GM18951 (cell line): ENCODE data around the gene IL17D.
"Not testable (repeated sequence)": the region's sequence is repeated elsewhere in the genome, so short reads cannot be mapped to it uniquely, and the experiment has no call there.

Experiments
- POLR2A ChIP-seq: IDR thresholded peaks from 4 replicates; pipeline ENCODE4 v1.6.1; 2011; ENCODE audit warnings: mild to moderate bottlenecking; ENCODE audit not compliant: insufficient read length, insufficient read depth; ENCODE audit errors: extremely low read depth
- in situ Hi-C: fragments of 300-500 bp; cut with MboI; formaldehyde crosslinking; loops from one replicate; pipeline ENCODE4 v1.12.0; 2022; ENCODE audit warnings: low sequenced_read_pairs, mixed read lengths, inconsistent platforms; ENCODE audit not compliant: unreplicated experiment

The IL17D gene, protein sequence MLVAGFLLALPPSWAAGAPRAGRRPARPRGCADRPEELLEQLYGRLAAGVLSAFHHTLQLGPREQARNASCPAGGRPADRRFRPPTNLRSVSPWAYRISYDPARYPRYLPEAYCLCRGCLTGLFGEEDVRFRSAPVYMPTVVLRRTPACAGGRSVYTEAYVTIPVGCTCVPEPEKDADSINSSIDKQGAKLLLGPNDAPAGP

DNA sequence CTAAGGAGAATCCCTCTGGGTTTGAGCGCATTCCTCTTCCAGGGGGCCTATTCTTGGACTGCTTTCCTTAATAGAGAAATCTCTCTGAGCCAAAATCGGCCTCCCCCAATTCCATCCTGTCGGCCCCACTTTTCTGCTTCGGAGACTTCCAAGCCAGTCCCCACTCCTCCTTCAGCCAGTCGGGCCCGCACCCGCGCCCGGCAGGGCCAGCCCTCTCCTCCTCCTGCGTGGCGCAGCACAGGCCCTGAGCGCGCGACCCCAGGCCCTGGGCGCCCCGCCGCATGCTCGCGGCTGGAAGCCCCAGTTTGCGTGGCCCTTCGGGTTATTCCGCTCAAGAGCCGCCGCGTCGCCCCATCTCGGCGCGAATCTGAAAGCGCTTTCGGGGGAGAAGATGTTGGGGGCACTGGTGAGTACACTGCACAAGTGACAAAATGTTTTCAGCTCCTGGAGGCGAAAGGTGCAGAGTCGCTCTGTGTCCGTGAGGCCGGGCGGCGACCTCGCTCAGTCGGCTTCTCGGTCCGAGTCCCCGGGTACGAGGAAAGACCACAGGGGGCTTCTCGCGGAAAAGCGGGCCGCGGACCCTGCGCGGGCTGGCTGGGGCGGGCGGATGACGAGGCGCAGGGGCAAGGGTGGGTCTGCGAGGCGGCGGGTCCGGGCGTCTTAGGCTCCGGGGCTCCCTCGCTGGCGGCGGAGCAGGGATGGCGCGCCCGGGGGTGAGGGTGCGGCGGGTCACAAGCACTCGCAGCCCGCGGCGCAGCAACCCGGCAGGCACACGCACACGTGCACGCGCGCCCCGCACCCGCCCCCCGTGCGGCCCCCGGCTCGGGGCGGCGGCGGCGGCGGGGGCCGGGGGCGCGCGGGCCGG is at the start of gene IL17D:
Gene IL17D, plus strand, starts transcription at position 785 of the 865 bp plus-strand sequence. CDS start 303 bp downstream, outside the sequence.
- no peak for TF ChIP-seq POLR2A
- in situ Hi-C loops: no loop called here

DNA sequence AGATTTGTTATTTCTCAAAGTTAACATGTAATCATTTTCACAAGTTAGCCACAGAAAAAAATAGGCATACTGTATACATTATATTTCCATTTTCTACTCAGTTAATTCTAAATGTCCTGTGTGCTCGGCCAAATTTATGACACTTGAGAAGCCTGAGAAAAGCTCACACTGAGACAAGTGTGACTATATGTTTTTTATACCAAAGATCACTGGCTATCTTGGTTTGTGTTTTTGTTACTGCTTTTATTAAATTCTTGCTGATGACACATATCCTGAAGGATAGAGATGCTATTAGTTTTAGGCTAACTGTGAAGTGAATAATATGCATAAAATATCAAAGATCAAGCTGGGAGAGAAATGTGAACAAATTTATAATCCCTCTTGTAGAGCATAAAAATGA is 49.3 kb upstream of the IL17D start:
- TF ChIP-seq POLR2A: no peak
- in situ Hi-C loops: no loop called here

DNA sequence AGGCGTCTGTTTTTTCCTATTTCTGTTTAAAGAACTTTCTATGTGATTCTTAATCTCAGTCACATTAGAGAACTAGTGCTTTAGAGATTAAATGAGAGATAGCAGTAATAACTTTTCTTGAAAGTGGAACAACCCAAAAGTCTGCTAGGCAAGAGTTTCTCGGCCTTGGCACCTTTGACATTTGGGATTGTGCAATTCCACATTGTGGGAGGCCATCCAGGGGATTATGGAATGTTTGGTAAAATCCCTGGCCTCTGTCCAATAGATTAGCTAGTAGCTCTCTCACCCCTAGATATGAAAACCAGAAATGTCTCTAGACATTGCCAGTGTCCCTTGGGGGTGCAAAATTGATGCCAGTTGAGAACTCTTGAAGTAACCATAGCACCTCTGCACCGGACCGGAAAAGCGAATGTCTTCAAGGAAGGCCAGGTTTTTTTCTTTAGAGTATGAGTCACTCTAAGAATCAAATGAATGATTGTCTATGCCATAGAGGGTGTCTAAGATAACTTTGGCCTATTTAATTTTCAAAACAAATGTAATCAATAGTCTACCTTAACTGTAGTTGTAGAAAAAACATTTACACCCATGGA is 45.0 kb upstream of the IL17D start:
- TF ChIP-seq POLR2A: no peak
- in situ Hi-C loops: no loop called here

DNA sequence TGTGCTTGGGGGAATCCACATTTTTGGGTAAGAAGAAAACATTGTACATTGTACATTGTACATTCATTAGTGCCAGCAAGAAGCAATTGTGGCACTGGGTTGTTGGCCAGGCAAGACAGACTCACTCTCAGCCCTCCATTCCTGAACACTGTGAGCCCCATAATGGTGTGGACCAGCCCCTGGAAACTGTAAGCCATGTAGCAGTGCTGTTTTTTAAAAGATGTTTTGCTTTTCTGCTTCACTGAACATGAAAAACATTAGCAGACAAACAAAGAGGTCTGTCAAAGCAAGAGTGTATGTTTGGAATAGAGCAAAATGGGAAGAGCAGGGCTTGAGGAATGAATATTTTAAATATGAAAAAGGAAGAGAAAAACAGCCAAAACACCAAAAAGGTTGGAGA is 39.1 kb upstream of the IL17D start:
- no peak for TF ChIP-seq POLR2A
- in situ Hi-C loops: no loop called here

DNA sequence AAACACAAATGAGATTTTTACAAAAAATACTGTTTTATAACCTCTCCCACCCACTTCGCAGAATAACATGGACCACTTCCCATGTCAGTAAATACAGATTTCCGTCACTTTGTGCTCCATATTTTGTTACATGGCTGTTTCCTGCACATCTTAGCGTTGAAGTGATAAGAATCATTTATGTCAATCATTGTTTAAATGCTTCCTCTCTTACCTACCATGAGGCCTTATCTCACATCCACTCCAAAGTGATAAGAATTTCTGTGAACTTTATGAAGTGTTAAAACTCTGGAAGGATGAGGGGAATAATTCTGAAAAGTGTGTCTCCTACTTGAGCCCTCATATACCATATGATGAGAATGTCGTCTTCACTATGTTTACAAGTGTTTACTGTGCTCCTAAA is 36.6 kb upstream of the IL17D start:
- no peak for TF ChIP-seq POLR2A
- in situ Hi-C loops: no loop called here

DNA sequence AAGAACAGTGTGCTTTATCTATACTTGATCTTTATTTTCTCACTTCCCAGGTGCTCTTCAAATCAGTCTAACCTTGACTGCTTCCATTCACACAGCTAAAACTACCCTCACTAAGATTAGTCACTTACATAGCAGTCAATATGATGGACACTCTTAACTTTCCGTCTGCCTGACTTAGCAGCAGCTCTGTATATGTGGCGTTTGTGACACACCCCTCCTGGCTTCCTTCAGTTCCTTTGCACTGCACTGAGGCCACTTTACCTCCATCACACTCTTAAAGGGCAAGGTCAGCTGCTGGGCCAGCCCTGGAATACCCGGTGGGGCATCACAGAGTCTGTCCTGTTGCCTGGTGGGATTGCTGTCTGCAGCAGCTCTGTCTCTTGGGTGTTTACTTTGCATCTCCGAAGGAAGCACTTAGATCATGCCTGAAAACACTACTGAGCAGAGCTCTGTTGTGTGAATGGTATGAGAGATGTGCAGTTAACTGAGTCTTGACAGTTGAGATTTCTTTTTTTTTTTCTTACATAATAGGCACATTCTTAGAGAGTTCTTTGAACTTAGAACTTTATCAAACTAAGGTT is 35.6 kb upstream of the IL17D start:
- TF ChIP-seq POLR2A: no peak

DNA sequence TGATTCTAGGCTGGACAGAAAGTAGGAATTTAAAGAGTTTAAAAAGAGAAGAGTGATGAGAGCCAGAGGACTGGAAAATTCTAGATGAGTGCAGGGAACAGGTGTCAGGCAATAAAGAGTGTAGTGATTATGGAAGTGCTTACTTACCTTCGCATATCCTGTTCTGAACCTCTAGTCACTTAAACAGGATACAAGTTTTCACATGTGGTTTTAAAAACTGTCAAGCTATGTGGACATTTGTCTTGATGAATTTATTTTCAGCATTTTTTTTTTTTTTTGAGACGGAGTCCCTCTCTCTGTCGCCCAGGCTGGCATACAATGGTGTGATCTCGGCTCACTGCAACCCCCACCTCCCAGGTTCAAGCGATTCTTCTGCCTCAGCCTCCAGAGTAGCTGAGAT is 34.3 kb upstream of the IL17D start:
- in situ Hi-C loops: no loop called here
- no peak for TF ChIP-seq POLR2A

More for the DNA sequence above, 35.6 kb upstream of the IL17D start:
- in situ Hi-C loops: no loop called here

DNA sequence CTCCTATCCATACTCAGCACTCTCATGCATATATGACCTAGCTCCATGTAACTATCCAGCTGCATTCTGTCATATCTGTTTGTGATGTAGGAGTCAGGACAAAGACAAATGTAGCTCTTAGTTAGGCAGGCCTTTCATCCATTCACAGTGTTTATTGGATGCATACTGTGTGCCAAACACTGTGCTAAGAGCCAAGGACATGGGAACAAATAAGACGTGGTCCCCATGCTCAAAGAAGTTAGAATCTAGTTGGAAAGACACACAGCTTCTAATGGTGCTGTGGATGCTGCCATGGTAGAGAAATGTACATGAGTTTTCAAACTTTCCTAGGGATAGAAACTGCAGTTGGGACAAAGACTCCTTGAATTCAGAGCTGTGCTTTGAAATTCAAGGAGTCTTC is 31.7 kb upstream of the IL17D start:
- no peak for TF ChIP-seq POLR2A

DNA sequence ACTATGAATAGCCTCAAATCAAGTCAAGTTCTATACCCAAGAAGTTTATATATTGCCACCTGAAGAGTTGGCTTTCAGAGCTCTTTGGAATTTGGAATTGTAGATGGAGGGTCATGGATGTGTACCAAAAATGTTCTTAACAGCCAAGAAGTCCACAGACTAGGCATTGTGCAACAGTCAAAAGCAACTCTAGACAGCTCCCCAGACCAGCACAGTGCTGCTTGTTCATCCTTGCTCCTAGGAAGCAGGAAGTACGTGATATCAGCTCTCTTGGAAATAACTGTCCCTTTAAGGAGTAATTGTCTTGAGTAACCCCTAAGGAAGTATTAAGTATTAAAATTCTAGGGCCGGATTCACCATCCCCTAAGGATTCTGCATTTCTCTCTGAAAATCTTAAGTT is 30.7 kb upstream of the IL17D start:
- TF ChIP-seq POLR2A: no peak
- in situ Hi-C loops: no loop called here

More for the DNA sequence above, 31.7 kb upstream of the IL17D start:
- in situ Hi-C loops: no loop called here

DNA sequence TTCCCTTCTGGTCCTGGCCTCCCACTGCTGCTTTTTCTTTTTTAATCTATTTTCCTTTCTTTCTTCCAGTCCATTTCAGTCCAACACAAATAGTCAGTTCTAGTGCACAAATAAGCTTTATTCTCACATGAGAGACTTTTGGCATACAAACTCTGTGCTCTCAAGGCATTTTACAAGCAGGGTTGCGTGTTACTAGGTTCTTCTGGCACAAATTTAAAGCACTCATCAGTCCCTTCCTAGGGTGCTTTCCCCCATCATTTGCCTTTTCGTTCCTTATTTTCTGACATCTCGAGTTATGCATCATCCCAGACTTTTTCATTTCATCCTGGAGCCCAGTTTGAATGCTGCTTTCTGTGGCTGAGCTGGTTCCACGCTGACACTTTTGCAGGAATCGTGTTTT is 29.8 kb upstream of the IL17D start:
- in situ Hi-C loops: no loop called here
- TF ChIP-seq POLR2A: no peak

DNA sequence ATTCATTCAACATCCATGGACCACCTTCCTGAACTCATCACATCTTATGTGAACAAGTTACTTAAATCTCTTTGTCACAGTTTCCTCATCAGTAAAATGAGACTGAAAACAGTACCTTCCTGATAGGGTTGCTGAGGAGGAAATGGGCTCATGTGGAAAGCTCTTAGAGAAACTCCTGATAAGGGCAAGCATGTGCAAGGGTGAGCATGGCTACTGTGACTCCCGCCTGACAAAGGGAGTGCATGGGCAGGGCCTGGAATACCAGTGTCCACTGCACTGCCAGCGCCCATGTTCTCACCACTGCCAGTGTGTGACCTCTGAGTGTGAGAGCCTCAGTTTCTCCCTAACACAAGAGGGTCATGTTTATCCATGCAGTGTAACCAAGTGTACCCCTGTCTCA is 27.3 kb upstream of the IL17D start:
- no peak for TF ChIP-seq POLR2A
- in situ Hi-C loops: no loop called here

DNA sequence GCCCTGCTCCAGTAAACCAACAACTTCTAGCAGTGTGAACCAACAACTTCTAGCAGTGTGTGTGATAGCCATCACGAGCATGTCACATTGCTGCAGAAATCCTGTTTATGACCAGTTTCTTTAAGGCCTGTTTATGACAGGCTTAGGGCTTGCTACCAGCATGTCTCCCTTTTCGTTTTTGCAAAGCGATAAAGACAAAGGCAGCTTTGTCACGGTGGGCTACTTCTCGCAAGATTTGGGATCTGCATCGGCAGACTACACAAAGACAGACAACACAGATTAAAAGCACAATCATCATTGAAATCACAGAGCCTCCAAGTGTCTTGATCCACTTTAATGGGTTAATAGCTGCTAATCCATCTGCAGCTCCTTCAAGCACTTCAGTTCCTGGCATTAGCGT is 24.9 kb upstream of the IL17D start:
- in situ Hi-C loops: not testable (repeated sequence)

DNA sequence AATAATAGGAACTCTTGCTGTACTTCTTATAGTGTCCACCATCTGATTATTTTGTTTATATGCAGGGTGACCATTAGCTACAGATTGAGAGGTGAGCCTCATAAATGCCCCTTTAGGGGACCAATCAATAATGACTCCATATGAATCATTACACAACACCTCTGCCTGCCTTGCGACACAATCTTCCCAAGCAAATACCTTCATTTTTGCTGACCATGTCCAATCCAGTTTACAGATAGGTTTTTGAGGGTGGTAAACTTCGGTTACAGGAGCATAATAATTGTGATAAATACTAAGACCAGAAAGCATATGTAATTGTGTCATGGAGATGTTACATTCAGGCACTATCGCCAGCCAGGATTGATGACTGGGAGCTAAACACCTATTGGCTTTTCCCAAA is 23.6 kb upstream of the IL17D start:
- in situ Hi-C loops: no loop called here
- TF ChIP-seq POLR2A: no peak
